Heart left ventricle (tissue), 13 donors: ENCODE results near the gene NUDT3.

Source experiments
- CTCF ChIP-seq, 12 donors: fragments of 200-600 bp; sonication (generic) in 4 of 12; IDR thresholded peaks; one replicate each; pipeline versions ENCODE4 v1.5.0 to v1.8.0; 2018 to 2022; ENCODE audit warnings: antibody characterized with exemption in 12 of 12, mild to moderate bottlenecking in 5 of 12
- POLR2A ChIP-seq, 2 donors: fragments of 450-650 bp; IDR thresholded peaks; one replicate each; pipeline ENCODE4 v1.6.1; 2017; ENCODE audit warnings: antibody characterized with exemption in 2 of 2, mild to moderate bottlenecking in 2 of 2, moderate library complexity in 2 of 2
- donor health status: ischemic (EF 13 %, LVEDD 7.1; RV severe dilation, severe dysfunction).
- donor health status: DM: no; HTN: yes; CAD: no.
- donor health status: DM: no; HTN: no; CAD: no.
- donor health status: ischemic (EF 25% LVEDD 6.9; RV normal size, moderate dysfunction).
- donor health status: ischemic (EF 25% LVEDD 5.7; RV mildly dilated, moderate dysfunction).
- donor health status: ischemic (EF 35%, LVEDD 5.7; RV mildly dilated, moderate dysfunction).
- donor health status: nonischemic (EF 11% LVEDD 7.7; RV severe dilation, severe dysfunction).
- donor health status: DM: yes; HTN: yes; CAD: no.
- donor health status: PGD.
- donor health status: ischemic (EF 29% LVEDD 5.4; RV normal size, mild dysfunction).
- donor health status: nonischemic (EF 23%, LVEDD 6.1; RV moderate dilation, normal function).

GRCh38 chr6:34383656-34384320, 8.7 kb downstream of the NUDT3 start:
- TF ChIP-seq POLR2A (IDR thresholded peaks at IDR 0.05) (no peak), CTCF (IDR thresholded peaks at IDR 0.05) (no peak)
